Measurements from ENCODE around the gene TOR1B. TPM values are rescaled to one million over a fixed set of nuclear protein-coding genes. Genes with fewer than 3 reads are reported as not detected.
"Not testable (repeated sequence)": the region's sequence is repeated elsewhere in the genome, so short reads cannot be mapped to it uniquely, and the experiment has no call there.

Gene TOR1B
- total RNA-seq, 5 donors from 2014 or later (not counting 1 experiment from before 2014, with no cell fraction given): 19.3 to 31.0 (median 26.4) TPM

- H3K27me3 ChIP-seq (replicated peaks in 1 of 2; ENCODE audit: control insufficient read depth in 2 of 2, extremely low read depth in 1 of 2, insufficient read depth in 2 of 2, low read length in 1 of 2): peaks cover 0 to 9% of the 10 kb centered on the region in 2 experiments
- H3K36me3 ChIP-seq (ENCODE audit: control insufficient read depth in 2 of 2, extremely low read depth in 1 of 2, insufficient read depth in 1 of 2, low read length in 1 of 2): no peaks in the 10 kb centered on the region
- POLR2A ChIA-PET: no interaction called here
- no peak for DNase-seq
- no peak overlapping the region for H3K27ac ChIP-seq (ENCODE audit: low read length)
- no peak for ATAC-seq (replicated peaks in 1 of 4)
- Mint-ChIP-seq H3K27ac (no peak overlapping the region), H3K4me1 (peaks cover 5 to 7% (median 5%) of the 10 kb centered on the region in 3 donors), H3K27me3 (no peaks in the 10 kb centered on the region), H3K4me3 (no peak overlapping the region), H3K36me3 (no peaks in the 10 kb centered on the region), H3K9me3 (no peaks in the 10 kb centered on the region)
- no peak overlapping the region for H3K4me3 ChIP-seq (ENCODE audit: control insufficient read depth in 1 of 2, extremely low read depth in 1 of 2, low read length in 1 of 2)
- H3K4me1 ChIP-seq (ENCODE audit: control insufficient read depth in 1 of 2, extremely low read depth in 1 of 2, insufficient read depth in 2 of 2, low read length in 2 of 2): peaks cover 0 to 8% of the 10 kb centered on the region in 2 experiments
- CTCF ChIA-PET: interaction anchor here in 1 of 2 donors (0.7 kb wide), 1 partner anchor 10 kb away, joined by 3 read pairs; no protein-coding TSS in a partner anchor
- 89% methylated on average over 8 of the region's 8 CpGs for WGBS (ENCODE audit: insufficient coverage)
- no peaks in the 10 kb centered on the region for H3K9me3 ChIP-seq
Observed at GRCh38 chr9:129794549-129794948, 8.4 kb upstream of the TOR1B start.

GRCh38 chr9:129796029-129796428 is 7.0 kb upstream of the TOR1B start:
- H3K9me3 ChIP-seq; ATAC-seq (replicated peaks in 1 of 4); H3K27ac ChIP-seq (ENCODE audit: low read length); H3K36me3 ChIP-seq (ENCODE audit: control insufficient read depth in 2 of 2, extremely low read depth in 1 of 2, insufficient read depth in 1 of 2, low read length in 1 of 2); DNase-seq; H3K4me3 Mint-ChIP-seq; H3K4me1 ChIP-seq (ENCODE audit: control insufficient read depth in 1 of 2, extremely low read depth in 1 of 2, insufficient read depth in 2 of 2, low read length in 2 of 2); H3K27me3 ChIP-seq (replicated peaks in 1 of 2; ENCODE audit: control insufficient read depth in 2 of 2, extremely low read depth in 1 of 2, insufficient read depth in 2 of 2, low read length in 1 of 2); H3K27me3 Mint-ChIP-seq; POLR2A ChIA-PET; H3K4me1 Mint-ChIP-seq; H3K4me3 ChIP-seq (ENCODE audit: control insufficient read depth in 1 of 2, extremely low read depth in 1 of 2, low read length in 1 of 2); H3K9me3 Mint-ChIP-seq; H3K36me3 Mint-ChIP-seq; H3K27ac Mint-ChIP-seq: not testable (repeated sequence)
- CTCF ChIA-PET: interaction anchor here in 1 of 2 donors (0.9 kb wide), 1 partner anchor 70 kb away, joined by 3 read pairs; no protein-coding TSS in a partner anchor
- 100% methylated on average over 1 of the region's 2 CpGs for WGBS (ENCODE audit: insufficient coverage)

DNA sequence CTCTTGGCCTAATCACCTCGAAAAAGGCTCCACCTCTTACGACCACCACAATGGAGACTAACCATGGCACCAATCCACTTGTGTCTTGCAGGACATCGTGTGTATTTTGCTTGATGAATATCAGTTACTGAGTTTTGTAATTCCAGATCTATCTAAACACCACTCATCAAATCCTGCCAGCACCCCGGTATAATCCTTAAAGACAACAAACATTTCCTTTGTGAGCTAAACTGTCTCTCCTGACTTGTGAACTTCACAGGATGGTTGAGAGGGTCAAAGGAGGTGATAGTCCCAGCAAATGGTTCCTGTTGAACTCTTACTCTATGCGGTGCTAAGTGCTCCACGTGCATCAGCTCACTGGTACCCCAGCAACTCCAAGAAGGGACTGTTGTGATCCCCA is 4.0 kb upstream of the TOR1B start:
- 100% methylated on average over 2 of the region's 6 CpGs for WGBS (ENCODE audit: insufficient coverage)
- no peak for ATAC-seq (replicated peaks in 1 of 4)

GRCh38 chr9:129801504-129801903 is 1.5 kb upstream of the TOR1B start:
- peaks cover 0 to 9% of the 10 kb centered on the region in 2 donors for H3K36me3 ChIP-seq (ENCODE audit: control insufficient read depth in 2 of 2, extremely low read depth in 1 of 2, insufficient read depth in 1 of 2, low read length in 1 of 2)
- DNase-seq: no peak
- peak overlapping the region; percentile 36 to 52 for H3K27ac Mint-ChIP-seq

More for the DNA sequence above, 4.0 kb upstream of the TOR1B start:
- Mint-ChIP-seq H3K36me3 (no peaks in the 10 kb centered on the region), H3K4me1 (peaks cover 1 to 5% (median 5%) of the 10 kb centered on the region in 3 donors), H3K4me3 (no peak overlapping the region), H3K27ac (no peak overlapping the region), H3K27me3 (no peaks in the 10 kb centered on the region), H3K9me3 (no peaks in the 10 kb centered on the region)
- Histone ChIP-seq H3K9me3 (no peaks in the 10 kb centered on the region), H3K36me3 (ENCODE audit: control insufficient read depth in 2 of 2, extremely low read depth in 1 of 2, insufficient read depth in 1 of 2, low read length in 1 of 2) (no peaks in the 10 kb centered on the region), H3K27me3 (replicated peaks in 1 of 2; ENCODE audit: control insufficient read depth in 2 of 2, extremely low read depth in 1 of 2, insufficient read depth in 2 of 2, low read length in 1 of 2) (peaks cover 0 to 2% of the 10 kb centered on the region in 2 experiments), H3K4me1 (ENCODE audit: control insufficient read depth in 1 of 2, extremely low read depth in 1 of 2, insufficient read depth in 2 of 2, low read length in 2 of 2) (peaks cover 3 to 11% of the 10 kb centered on the region in 2 experiments), H3K4me3 (ENCODE audit: control insufficient read depth in 1 of 2, extremely low read depth in 1 of 2, low read length in 1 of 2) (no peak overlapping the region), H3K27ac (ENCODE audit: low read length) (no peak overlapping the region)
- no peak for DNase-seq
- POLR2A ChIA-PET: no interaction called here
- CTCF ChIA-PET: no interaction called here

DNA sequence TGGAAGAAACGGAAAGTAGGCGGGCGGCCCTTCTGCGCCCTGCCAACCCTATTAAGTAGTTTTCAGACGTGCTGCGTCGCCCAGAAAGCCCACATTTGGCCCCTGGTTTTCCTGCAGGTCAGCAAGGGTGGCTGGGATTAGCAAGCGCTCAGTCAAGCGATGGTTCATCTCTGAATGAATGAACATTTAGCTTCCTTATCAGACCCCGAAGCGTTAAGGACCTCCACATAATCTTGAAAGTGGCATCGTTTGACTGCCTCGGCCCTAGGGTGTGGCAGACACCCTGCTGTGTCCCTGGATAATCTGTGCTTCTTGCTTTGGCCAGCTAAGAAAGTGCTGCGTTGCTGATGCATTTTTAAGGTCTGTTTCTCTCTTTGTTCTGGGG is 684 bp downstream of the TOR1B start:
- ATAC-seq (replicated peaks in 1 of 4): no peak

More at GRCh38 chr9:129801504-129801903, 1.5 kb upstream of the TOR1B start:
- Mint-ChIP-seq H3K27me3 (no peaks in the 10 kb centered on the region), H3K36me3 (peaks cover 7% of the 10 kb centered on the region), H3K9me3 (no peaks in the 10 kb centered on the region), H3K4me3 (peak overlapping the region; percentile 64 to 91 (median 85)), H3K4me1 (peaks cover 19 to 24% (median 21%) of the 10 kb centered on the region in 3 donors)
- Histone ChIP-seq H3K27ac (ENCODE audit: low read length) (no peak overlapping the region), H3K9me3 (no peaks in the 10 kb centered on the region), H3K4me1 (ENCODE audit: control insufficient read depth in 1 of 2, extremely low read depth in 1 of 2, insufficient read depth in 2 of 2, low read length in 2 of 2) (peaks cover 6 to 23% of the 10 kb centered on the region in 2 experiments), H3K4me3 (ENCODE audit: control insufficient read depth in 1 of 2, extremely low read depth in 1 of 2, low read length in 1 of 2) (no peak overlapping the region), H3K27me3 (replicated peaks in 1 of 2; ENCODE audit: control insufficient read depth in 2 of 2, extremely low read depth in 1 of 2, insufficient read depth in 2 of 2, low read length in 1 of 2) (no peaks in the 10 kb centered on the region)
- no peak for ATAC-seq (replicated peaks in 1 of 4)
- WGBS (ENCODE audit: insufficient coverage): 97% methylated on average over 16 of the region's 17 CpGs
- POLR2A ChIA-PET: no interaction called here
- CTCF ChIA-PET: no interaction called here

DNA sequence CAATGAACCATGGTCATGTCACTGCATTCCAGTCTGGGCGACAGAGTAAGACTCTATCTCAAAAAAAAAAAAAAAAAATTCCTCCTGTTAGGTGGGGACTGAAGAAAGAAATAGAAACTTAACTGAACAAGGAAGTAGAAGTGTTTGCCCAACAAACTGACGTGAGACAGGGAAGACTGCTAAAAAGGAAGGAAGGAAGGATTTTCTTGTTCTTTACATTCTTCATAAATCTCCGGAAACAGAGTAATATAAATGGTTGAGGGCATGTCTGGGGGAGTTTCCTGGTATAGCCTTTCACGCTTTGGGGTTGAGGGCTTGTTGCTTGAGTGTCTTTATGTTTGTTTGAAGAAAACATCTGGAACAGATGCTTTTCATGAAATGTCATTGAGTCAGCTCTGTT is 3.1 kb downstream of the TOR1B start:
- Mint-ChIP-seq H3K4me3 (peak overlapping the region in 2 of 3 donors; percentile 31 to 35), H3K36me3 (peaks cover 28% of the 10 kb centered on the region), H3K27me3 (no peaks in the 10 kb centered on the region), H3K9me3 (no peaks in the 10 kb centered on the region), H3K4me1 (peaks cover 25 to 37% (median 34%) of the 10 kb centered on the region in 3 donors), H3K27ac (peak overlapping the region; percentile 47 to 66)
- WGBS (ENCODE audit: insufficient coverage): 89% methylated on average over 1 of the region's 4 CpGs
- no peak for ATAC-seq (replicated peaks in 1 of 4)
- CTCF ChIA-PET: interaction anchor here (0.6 to 0.7 kb wide), 2 partner anchors 690 to 805 kb away, joined by 3 to 5 read pairs; no protein-coding TSS in a partner anchor
- Histone ChIP-seq H3K36me3 (ENCODE audit: control insufficient read depth in 2 of 2, extremely low read depth in 1 of 2, insufficient read depth in 1 of 2, low read length in 1 of 2) (peaks cover 0 to 44% of the 10 kb centered on the region in 2 donors), H3K27me3 (replicated peaks in 1 of 2; ENCODE audit: control insufficient read depth in 2 of 2, extremely low read depth in 1 of 2, insufficient read depth in 2 of 2, low read length in 1 of 2) (no peaks in the 10 kb centered on the region), H3K4me3 (ENCODE audit: control insufficient read depth in 1 of 2, extremely low read depth in 1 of 2, low read length in 1 of 2) (no peak overlapping the region), H3K9me3 (no peaks in the 10 kb centered on the region), H3K4me1 (ENCODE audit: control insufficient read depth in 1 of 2, extremely low read depth in 1 of 2, insufficient read depth in 2 of 2, low read length in 2 of 2) (peaks cover 6 to 23% of the 10 kb centered on the region in 2 experiments), H3K27ac (ENCODE audit: low read length) (no peak overlapping the region)
- POLR2A ChIA-PET: no interaction called here
- no peak for DNase-seq

More for the DNA sequence above, 684 bp downstream of the TOR1B start:
- Histone ChIP-seq H3K27ac (ENCODE audit: low read length) (peak overlapping the region; percentile 18), H3K27me3 (replicated peaks in 1 of 2; ENCODE audit: control insufficient read depth in 2 of 2, extremely low read depth in 1 of 2, insufficient read depth in 2 of 2, low read length in 1 of 2) (no peaks in the 10 kb centered on the region), H3K36me3 (ENCODE audit: control insufficient read depth in 2 of 2, extremely low read depth in 1 of 2, insufficient read depth in 1 of 2, low read length in 1 of 2) (peaks cover 0 to 21% of the 10 kb centered on the region in 2 donors), H3K4me3 (ENCODE audit: control insufficient read depth in 1 of 2, extremely low read depth in 1 of 2, low read length in 1 of 2) (peak overlapping the region; percentile 56 to 75), H3K9me3 (no peaks in the 10 kb centered on the region), H3K4me1 (ENCODE audit: control insufficient read depth in 1 of 2, extremely low read depth in 1 of 2, insufficient read depth in 2 of 2, low read length in 2 of 2) (peaks cover 6 to 23% of the 10 kb centered on the region in 2 experiments)
- CTCF ChIA-PET: interaction anchor here in 1 of 2 donors (0.6 to 0.7 kb wide), 2 partner anchors 10 to 19 kb away, joined by 3 read pairs; no protein-coding TSS in a partner anchor
- Mint-ChIP-seq H3K27ac (peak overlapping the region; percentile 55 to 80), H3K9me3 (no peaks in the 10 kb centered on the region), H3K36me3 (peaks cover 14% of the 10 kb centered on the region), H3K27me3 (no peaks in the 10 kb centered on the region), H3K4me1 (peaks cover 25 to 30% (median 28%) of the 10 kb centered on the region in 3 donors), H3K4me3 (peak overlapping the region; percentile 85 to 91 (median 91))
- WGBS (ENCODE audit: insufficient coverage): 2% methylated on average over 14 of the region's 14 CpGs
- DNase-seq: no peak
- POLR2A ChIA-PET: no interaction called here
